GM23338 (cell line): ENCODE results near the gene CDH23. TPM values are rescaled to one million over a fixed set of nuclear protein-coding genes. Genes with fewer than 3 reads are reported as not detected.

Experiments
- ATAC-seq: fragments of 200-7000 bp; cut with Tn5 transposase; 3 replicates; pipeline ENCODE4 v1.9.1; 2020
- DNase-seq: peaks from one replicate; pipeline ENCODE4 v3.0.0-alpha.2; 2015; ENCODE audit warnings: low spot score
- H2AFZ ChIP-seq: fragments of 200-600 bp; sonication (generic); 2 replicates; pipeline ENCODE4 v1.8.0; 2016; ENCODE audit warnings: antibody characterized with exemption, mild to moderate bottlenecking, moderate library complexity
- H3F3A ChIP-seq: fragments of 200-600 bp; sonication (generic); replicated peaks from 2 replicates; pipeline ENCODE4 v1.8.0; 2017; ENCODE audit warnings: antibody characterized with exemption, mixed run types, low read depth
- H3K27ac ChIP-seq: fragments of 200-600 bp; sonication (generic); 2 replicates; pipeline ENCODE4 v1.6.1; 2016; ENCODE audit warnings: low read depth
- H3K27me3 ChIP-seq: fragments of 200-600 bp; sonication (generic); 2 replicates; pipeline ENCODE4 v1.8.0; 2016; ENCODE audit warnings: mild to moderate bottlenecking, mixed run types, moderate library complexity; ENCODE audit not compliant: insufficient read depth
- H3K36me3 ChIP-seq: fragments of 200-600 bp; sonication (generic); 2 replicates; pipeline ENCODE4 v1.8.0; 2016; ENCODE audit warnings: mild to moderate bottlenecking; ENCODE audit not compliant: insufficient read depth
- H3K4me1 ChIP-seq: fragments of 200-600 bp; sonication (generic); 2 replicates; pipeline ENCODE4 v1.8.0; 2016; ENCODE audit warnings: mild to moderate bottlenecking, moderate library complexity; ENCODE audit not compliant: insufficient read depth
- H3K4me2 ChIP-seq: fragments of 200-600 bp; sonication (generic); 2 replicates; pipeline ENCODE4 v1.7.1; 2017; ENCODE audit warnings: mixed run types
- H3K4me3 ChIP-seq: fragments of 200-600 bp; sonication (generic); 2 replicates; pipeline ENCODE4 v1.6.1; 2016; ENCODE audit warnings: mixed run types
- H3K79me2 ChIP-seq: fragments of 200-600 bp; sonication (generic); replicated peaks from 2 replicates; pipeline ENCODE4 v1.8.0; 2017; ENCODE audit warnings: mild to moderate bottlenecking; ENCODE audit not compliant: insufficient read depth
- H3K9me2 ChIP-seq: fragments of 200-600 bp; sonication (generic); 2 replicates; pipeline ENCODE4 v1.8.0; 2017; ENCODE audit not compliant: insufficient read depth
- H4K20me1 ChIP-seq: fragments of 200-600 bp; sonication (generic); replicated peaks from 2 replicates; pipeline ENCODE4 v1.8.0; 2017; ENCODE audit warnings: mild to moderate bottlenecking; ENCODE audit not compliant: insufficient read depth
- H3K27ac Mint-ChIP-seq: 2 replicates; pipeline ENCODE4 v1.8.0; 2020; ENCODE audit warnings: inconsistent platforms, mild to moderate bottlenecking, moderate library complexity, mixed read lengths
- H3K27me3 Mint-ChIP-seq: 3 replicates; pipeline ENCODE4 v1.8.0; 2022; ENCODE audit warnings: low read depth, mild to moderate bottlenecking, moderate library complexity, mixed read lengths, inconsistent platforms; ENCODE audit not compliant: insufficient read depth, poor library complexity
- H3K36me3 Mint-ChIP-seq: 3 replicates; pipeline ENCODE4 v1.8.0; 2021; ENCODE audit warnings: low read depth, mild to moderate bottlenecking, inconsistent platforms, moderate library complexity, mixed read lengths
- H3K4me1 Mint-ChIP-seq: 3 replicates; pipeline ENCODE4 v1.8.0; 2020; ENCODE audit warnings: mild to moderate bottlenecking, inconsistent platforms, mixed read lengths
- H3K4me3 Mint-ChIP-seq: 3 replicates; pipeline ENCODE4 v1.8.0; 2021; ENCODE audit warnings: moderate library complexity, mild to moderate bottlenecking, inconsistent platforms, mixed read lengths
- H3K9me3 Mint-ChIP-seq: 3 replicates; pipeline ENCODE4 v1.8.0; 2020; ENCODE audit warnings: moderate library complexity, mild to moderate bottlenecking, inconsistent platforms, mixed read lengths
- CTCF ChIP-seq, 2 experiments: fragments of 200-600 bp in 1 of 2; sonication (generic) in 1 of 2; conservative IDR thresholded peaks; 2 replicates each; pipeline versions ENCODE4 v1.5.1 to v1.6.1; 2016 to 2017; ENCODE audit warnings: antibody characterized with exemption in 2 of 2, low read depth in 2 of 2, mild to moderate bottlenecking in 2 of 2, moderate library complexity in 1 of 2
- ETS1 ChIP-seq: IDR thresholded peaks from 2 replicates; pipeline ENCODE4 v1.6.1; 2016; ENCODE audit warnings: antibody characterized with exemption
- EZH2 ChIP-seq: fragments of 200-600 bp; sonication (generic); IDR thresholded peaks from one replicate; pipeline ENCODE4 v1.8.0; 2017; ENCODE audit warnings: antibody characterized with exemption, mild to moderate bottlenecking, low read depth; ENCODE audit not compliant: unreplicated experiment
- EZH2phosphoT487 ChIP-seq: fragments of 200-600 bp; sonication (generic); IDR thresholded peaks from one replicate; pipeline ENCODE4 v1.8.1; 2018; ENCODE audit warnings: antibody characterized with exemption; ENCODE audit not compliant: unreplicated experiment
- NANOG ChIP-seq: IDR thresholded peaks from 2 replicates; pipeline ENCODE4 v1.6.1; 2016; ENCODE audit warnings: antibody characterized with exemption, borderline replicate concordance
- POLR2AphosphoS5 ChIP-seq: IDR thresholded peaks from 2 replicates; pipeline ENCODE4 v1.6.1; 2016; ENCODE audit warnings: antibody characterized with exemption, low read depth
- STAT1 ChIP-seq: IDR thresholded peaks from one replicate; pipeline ENCODE4 v1.6.1; 2016; ENCODE audit warnings: antibody characterized with exemption; ENCODE audit not compliant: unreplicated experiment
- ZNF114 ChIP-seq: fragments of 250-450 bp; sonication (Bioruptor Pico); IDR thresholded peaks from 2 replicates; pipeline ENCODE4 v1.5.0; 2020; ENCODE audit warnings: mild to moderate bottlenecking, moderate library complexity
- ZNF331 ChIP-seq: fragments of 250-450 bp; sonication (Bioruptor Pico); IDR thresholded peaks from 2 replicates; pipeline ENCODE4 v1.5.0; 2020; ENCODE audit warnings: low read depth, mild to moderate bottlenecking, moderate library complexity
- polyA plus RNA-seq: library from polyadenylated mRNA; unstranded; fragments of >200 nt; fragmentation: Nextera tagmentation; extraction: Ambion mirVana; gene quantifications from 2 replicates; pipeline ENCODE4 v1.2.1, GENCODE V29; 2016
- total RNA-seq: library from RNA; depleted of rRNA; stranded (reverse); fragments of >200 nt; shearing (Covaris generic); gene quantifications from 2 replicates; pipeline ENCODE4 v1.2.3, GENCODE V29; 2014

The CDH23 gene
- total and polyA plus RNA-seq, 2 experiments from 2014 or later = 0.95 to 4.3 TPM

GRCh38 chr10:71360735-71361134 is 36.0 kb upstream of the CDH23 start (continued):
- no peak for TF ChIP-seq EZH2phosphoT487
- no peak for TF ChIP-seq ZNF114 (CRISPR knock-in tag)
- TF ChIP-seq POLR2AphosphoS5 = no peak
- TF ChIP-seq STAT1 = no peak
- TF ChIP-seq ETS1 = no peak
- TF ChIP-seq ZNF331 (CRISPR knock-in tag) = no peak
- TF ChIP-seq CTCF (conservative IDR thresholded peaks at IDR 0.05; ENCODE audit: low read depth in 2 of 2) = no peak

- Histone ChIP-seq H3K9me2 (no peaks in the 10 kb centered on the region), H3K4me1 (no peaks in the 10 kb centered on the region), H2AFZ (no peak overlapping the region), H3K4me3 (no peak overlapping the region), H3K4me2 (no peak overlapping the region), H3K27ac (no peak overlapping the region), H4K20me1 (no peaks in the 10 kb centered on the region), H3K79me2 (no peaks in the 10 kb centered on the region), H3K27me3 (no peaks in the 10 kb centered on the region), H3F3A (no peaks in the 10 kb centered on the region), H3K36me3 (no peaks in the 10 kb centered on the region; the same call in 1 of the 2 replicates)
- no peak overlapping the region for H3K27ac Mint-ChIP-seq
- no peak for DNase-seq
- ATAC-seq = no peak
- peaks cover 10% of the 10 kb centered on the region; the same call in 2 of the 3 replicates for H3K36me3 Mint-ChIP-seq
- peaks cover 7% of the 10 kb centered on the region for H3K27me3 Mint-ChIP-seq
- peaks cover 10% of the 10 kb centered on the region for H3K4me1 Mint-ChIP-seq
- H3K9me3 Mint-ChIP-seq = no peaks in the 10 kb centered on the region; the same call in 2 of the 3 replicates
- no peak for TF ChIP-seq CTCF (conservative IDR thresholded peaks at IDR 0.05; ENCODE audit: low read depth in 2 of 2)
- TF ChIP-seq NANOG = no peak
- no peak for TF ChIP-seq EZH2
- H3K4me3 Mint-ChIP-seq = no peak overlapping the region
Measured at GRCh38 chr10:71361581-71361980, 35.1 kb upstream of the CDH23 start.
